ENCODE data around the gene ACLY. TPM values are rescaled to one million over a fixed set of nuclear protein-coding genes. Genes with fewer than 3 reads are reported as not detected.
A peak's percentile ranks its signal among the peaks of the same experiment; 100 is the strongest.

Gene ACLY
- total RNA-seq, 1 experiment from 2014 or later, result 279 TPM

DNA sequence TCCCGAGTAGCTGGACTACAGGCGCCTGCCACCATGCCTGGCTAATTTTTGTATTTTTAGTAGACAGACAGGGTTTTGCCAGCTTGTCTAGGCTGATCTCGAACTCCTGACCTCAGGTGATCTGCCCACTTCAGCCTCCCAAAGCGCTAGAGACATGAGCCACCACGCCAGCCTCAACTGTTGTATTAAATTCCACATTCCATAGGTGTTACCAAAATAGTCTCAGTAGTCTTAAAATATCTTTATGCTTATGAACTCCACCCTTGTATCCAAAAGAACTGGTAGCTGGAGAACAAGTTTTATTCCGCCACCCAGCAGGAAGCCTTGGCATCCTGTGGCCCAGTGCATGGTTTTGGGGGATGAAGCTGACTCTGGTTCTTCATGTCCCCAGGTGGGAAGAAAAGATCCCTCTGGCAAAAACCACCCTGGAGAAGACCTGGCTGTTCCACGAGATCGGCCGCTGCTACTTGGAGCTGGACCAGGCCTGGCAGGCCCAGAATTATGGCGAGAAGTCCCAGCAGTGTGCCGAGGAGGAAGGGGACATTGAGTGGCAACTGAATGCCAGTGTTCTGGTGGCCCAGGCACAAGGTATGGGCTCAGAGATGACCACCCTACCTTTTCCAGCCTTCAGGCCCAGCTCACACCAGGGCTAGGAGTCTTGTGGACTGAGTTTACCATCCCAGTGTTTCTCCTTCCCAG is 30.2 kb upstream of the ACLY start:
- Histone ChIP-seq H3K4ac (ENCODE audit: low read depth, low read length) (no peak overlapping the region), H4K20me1 (ENCODE audit: control insufficient read depth, insufficient read depth, insufficient read length) (no peaks in the 10 kb centered on the region), H2BK120ac (ENCODE audit: low read depth, low read length, poor library complexity, severe bottlenecking) (no peak overlapping the region), H3K18ac (ENCODE audit: insufficient read length, low read depth, low read length) (no peak overlapping the region), H3K9me3 (ENCODE audit: control insufficient read depth, low read depth, low read length) (no peaks in the 10 kb centered on the region), H3K27me3 (ENCODE audit: insufficient read depth, low read length) (no peaks in the 10 kb centered on the region), H3K23me2 (ENCODE audit: insufficient read length, low read depth, low read length, poor library complexity, severe bottlenecking) (no peaks in the 10 kb centered on the region), H4K91ac (ENCODE audit: insufficient read length, low read depth, low read length) (no peak overlapping the region), H3K79me1 (ENCODE audit: insufficient read depth, low read depth, low read length, poor library complexity, severe bottlenecking) (no peaks in the 10 kb centered on the region), H3K27ac (ENCODE audit: insufficient read length, low read depth, low read length) (no peak overlapping the region), H2AFZ (ENCODE audit: low read length) (no peak overlapping the region), H4K8ac (replicated peaks; ENCODE audit: insufficient read length, low read depth, low read length) (no peak overlapping the region), H4K5ac (ENCODE audit: insufficient read length, low read depth, low read length) (no peak overlapping the region), H3K56ac (ENCODE audit: insufficient read length, low read depth, low read length) (no peak overlapping the region), H2BK15ac (ENCODE audit: low read depth, low read length) (no peak overlapping the region), H2BK20ac (ENCODE audit: low read depth, low read length, poor library complexity, severe bottlenecking) (no peak overlapping the region), H3K4me2 (ENCODE audit: insufficient read depth, insufficient read length, low read length) (no peak overlapping the region), H3K4me1 (ENCODE audit: insufficient read depth, low read length) (no peaks in the 10 kb centered on the region), H3K23ac (ENCODE audit: insufficient read length, low read depth, low read length) (no peak overlapping the region), H3K9ac (ENCODE audit: extremely low read depth, insufficient read length, low read length) (no peak overlapping the region), H3K14ac (ENCODE audit: insufficient read depth, low read length) (no peak overlapping the region), H3T11ph (ENCODE audit: low read length) (no peak overlapping the region), H2AK5ac (ENCODE audit: insufficient read length, low read length) (no peak overlapping the region), H2BK12ac (ENCODE audit: insufficient read length, low read depth, low read length) (no peak overlapping the region), H2BK5ac (ENCODE audit: insufficient read length, low read length) (no peak overlapping the region), H3K79me2 (ENCODE audit: insufficient read depth, low read length) (no peaks in the 10 kb centered on the region)
- no peak overlapping the region for H3K4me3 Mint-ChIP-seq
- WGBS (ENCODE audit: extremely low coverage, insufficient read length, low lambda C conversion rate), result no CpG with 5 or more reads among the region's 11 CpGs
- H3K27me3 Mint-ChIP-seq (ENCODE audit: low read depth), result no peaks in the 10 kb centered on the region
- DNase-seq, result no peak
- no peaks in the 10 kb centered on the region for H3K9me3 Mint-ChIP-seq
- H3K36me3 Mint-ChIP-seq (ENCODE audit: insufficient read depth in 1 of 3, low read depth in 3 of 3), result no peaks in the 10 kb centered on the region; a peak in 2 of 7 replicates
- peak overlapping the region in 1 of 3 experiments; percentile 44; a peak in 2 of 7 replicates for H3K27ac Mint-ChIP-seq
- TF ChIP-seq, protein P1, sequence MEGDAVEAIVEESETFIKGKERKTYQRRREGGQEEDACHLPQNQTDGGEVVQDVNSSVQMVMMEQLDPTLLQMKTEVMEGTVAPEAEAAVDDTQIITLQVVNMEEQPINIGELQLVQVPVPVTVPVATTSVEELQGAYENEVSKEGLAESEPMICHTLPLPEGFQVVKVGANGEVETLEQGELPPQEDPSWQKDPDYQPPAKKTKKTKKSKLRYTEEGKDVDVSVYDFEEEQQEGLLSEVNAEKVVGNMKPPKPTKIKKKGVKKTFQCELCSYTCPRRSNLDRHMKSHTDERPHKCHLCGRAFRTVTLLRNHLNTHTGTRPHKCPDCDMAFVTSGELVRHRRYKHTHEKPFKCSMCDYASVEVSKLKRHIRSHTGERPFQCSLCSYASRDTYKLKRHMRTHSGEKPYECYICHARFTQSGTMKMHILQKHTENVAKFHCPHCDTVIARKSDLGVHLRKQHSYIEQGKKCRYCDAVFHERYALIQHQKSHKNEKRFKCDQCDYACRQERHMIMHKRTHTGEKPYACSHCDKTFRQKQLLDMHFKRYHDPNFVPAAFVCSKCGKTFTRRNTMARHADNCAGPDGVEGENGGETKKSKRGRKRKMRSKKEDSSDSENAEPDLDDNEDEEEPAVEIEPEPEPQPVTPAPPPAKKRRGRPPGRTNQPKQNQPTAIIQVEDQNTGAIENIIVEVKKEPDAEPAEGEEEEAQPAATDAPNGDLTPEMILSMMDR (conservative IDR thresholded peaks at IDR 0.05), result no peak
- no peaks in the 10 kb centered on the region for H3K4me1 Mint-ChIP-seq

Data from H9 (cell line).